Measurements from ENCODE around the gene CREB3L2. TPM values are rescaled to one million over a fixed set of nuclear protein-coding genes. Genes with fewer than 3 reads are reported as not detected.

CREB3L2 gene
- total and polyA plus RNA-seq, 11 donors, result 4.0 to 40.6 (median 21.8) TPM

- peaks cover 0 to 15% (median 4%) of the 10 kb centered on the region in 12 donors for H3K9me3 ChIP-seq
- no peaks in the 10 kb centered on the region for H3K27me3 ChIP-seq
- intact Hi-C loops (cut with DNase I), result no loop called here
- DNase-seq (no peak), ATAC-seq (no peak)
- 91 to 100% (median 97%) methylated on average over 1 of the region's 1 CpG for WGBS, 4 donors
- peaks cover 0 to 44% (median 7%) of the 10 kb centered on the region in 9 donors for H3K36me3 ChIP-seq
- H3K4me3 ChIP-seq, result no peak overlapping the region
- TF ChIP-seq CTCF (IDR thresholded peaks at IDR 0.05) (no peak), POLR2A (IDR thresholded peaks at IDR 0.05) (no peak)
- no peak overlapping the region for H3K27ac ChIP-seq
- peaks cover 0 to 30% (median 14%) of the 10 kb centered on the region in 12 donors for H3K4me1 ChIP-seq
These were observed 131.8 kb downstream of the CREB3L2 start for GRCh38 chr7:137870078-137870477.

- Histone ChIP-seq H3K27me3 (no peaks in the 10 kb centered on the region), H3K4me1 (peaks cover 0 to 23% (median 7%) of the 10 kb centered on the region in 12 donors), H3K4me3 (no peak overlapping the region), H3K36me3 (peaks cover 0 to 42% (median 12%) of the 10 kb centered on the region in 9 donors), H3K27ac (no peak overlapping the region), H3K9me3 (peaks cover 0 to 15% (median 4%) of the 10 kb centered on the region in 12 donors)
- WGBS, 4 donors, result 95 to 98% (median 97%) methylated on average over 3 of the region's 3 CpGs
- DNase-seq (no peak), ATAC-seq (no peak)
- TF ChIP-seq POLR2A (IDR thresholded peaks at IDR 0.05) (no peak), CTCF (IDR thresholded peaks at IDR 0.05) (no peak)
- intact Hi-C loops (cut with DNase I), result no loop called here
These were observed 132.6 kb downstream of the CREB3L2 start for GRCh38 chr7:137869260-137869659.

GRCh38 chr7:137867289-137867688 is 134.6 kb downstream of the CREB3L2 start:
- H3K27ac ChIP-seq, result peak overlapping the region in 5 of 12 donors; percentile 1 to 44 (median 26)
- ATAC-seq (peak; percentile 78 to 89 (median 86)), DNase-seq (peak in 1 of 5 donors; percentile 29)
- no peaks in the 10 kb centered on the region for H3K27me3 ChIP-seq
- intact Hi-C loops (cut with DNase I), result loop anchor here in 2 of 10 donors (2.0 kb wide), 1 partner anchor 32 kb away; no protein-coding TSS in a partner anchor
- 49 to 67% (median 56%) methylated on average over 3 of the region's 3 CpGs for WGBS, 4 donors
- no peak for TF ChIP-seq CTCF (IDR thresholded peaks at IDR 0.05)
- TF ChIP-seq POLR2A (IDR thresholded peaks at IDR 0.05), result no peak
- peaks cover 0 to 22% (median 4%) of the 10 kb centered on the region in 12 donors for H3K4me1 ChIP-seq
- H3K4me3 ChIP-seq, result no peak overlapping the region
- peaks cover 0 to 50% (median 12%) of the 10 kb centered on the region in 9 donors for H3K36me3 ChIP-seq
- H3K9me3 ChIP-seq, result peaks cover 0 to 15% (median 4%) of the 10 kb centered on the region in 12 donors

GRCh38 chr7:137865764-137866163 is 136.1 kb downstream of the CREB3L2 start:
- DNase-seq (no peak), ATAC-seq (no peak)
- Histone ChIP-seq H3K4me3 (no peak overlapping the region), H3K4me1 (peaks cover 0 to 20% (median 2%) of the 10 kb centered on the region in 12 donors), H3K27me3 (no peaks in the 10 kb centered on the region), H3K9me3 (peaks cover 0 to 15% (median 4%) of the 10 kb centered on the region in 12 donors), H3K36me3 (peaks cover 0 to 62% (median 12%) of the 10 kb centered on the region in 9 donors), H3K27ac (no peak overlapping the region)
- intact Hi-C loops (cut with DNase I), result loop anchor here in 2 of 10 donors (2.0 kb wide), 1 partner anchor 33 kb away; no protein-coding TSS in a partner anchor
- WGBS, 4 donors, result 90 to 100% (median 98%) methylated on average over 1 of the region's 1 CpG
- TF ChIP-seq CTCF (IDR thresholded peaks at IDR 0.05) (no peak), POLR2A (IDR thresholded peaks at IDR 0.05) (no peak)
